MM.1S (cell line): Measurements from ENCODE around the gene MRM3.

Source experiments
- EZH2 ChIP-seq: fragments of 300-600 bp; sonication (generic); optimal IDR thresholded peaks from 2 replicates; pipeline ENCODE3; 2017; ENCODE audit warnings: low read depth, mild to moderate bottlenecking, antibody characterized with exemption, low read length, mixed read lengths
- EZH2phosphoT487 ChIP-seq: fragments of 300-600 bp; sonication (generic); IDR thresholded peaks from 2 replicates; pipeline ENCODE4 v1.6.1; 2018; ENCODE audit warnings: antibody characterized with exemption, low read length
- TF ChIP-seq, protein P1 (sequence below): fragments of 300-600 bp; sonication (generic); IDR thresholded peaks from 2 replicates; pipeline ENCODE4 v1.5.1; 2016; ENCODE audit warnings: antibody characterized with exemption, low read length, mixed read lengths

DNA sequence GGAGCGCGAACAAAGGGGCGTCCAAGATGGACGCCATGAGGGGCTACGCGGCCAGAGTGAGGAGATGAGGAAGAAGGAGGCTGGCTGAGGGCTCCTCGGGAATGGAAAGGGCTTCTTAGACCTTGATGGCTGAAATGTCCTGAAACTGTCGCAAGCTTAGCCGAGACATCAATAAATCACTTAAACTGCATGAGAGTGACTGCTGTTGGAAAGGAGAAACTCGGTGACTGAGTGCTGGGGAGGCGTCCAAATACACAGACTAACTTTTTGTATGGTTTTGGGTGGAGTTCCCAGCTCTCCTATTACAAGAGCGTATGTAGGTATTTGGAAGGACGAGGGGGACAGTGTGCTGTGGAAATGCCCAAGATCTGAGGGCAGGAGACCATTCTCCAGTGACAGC lies 28.7 kb upstream of the MRM3 start:
- TF ChIP-seq EZH2: no peak
- TF ChIP-seq, protein P1, sequence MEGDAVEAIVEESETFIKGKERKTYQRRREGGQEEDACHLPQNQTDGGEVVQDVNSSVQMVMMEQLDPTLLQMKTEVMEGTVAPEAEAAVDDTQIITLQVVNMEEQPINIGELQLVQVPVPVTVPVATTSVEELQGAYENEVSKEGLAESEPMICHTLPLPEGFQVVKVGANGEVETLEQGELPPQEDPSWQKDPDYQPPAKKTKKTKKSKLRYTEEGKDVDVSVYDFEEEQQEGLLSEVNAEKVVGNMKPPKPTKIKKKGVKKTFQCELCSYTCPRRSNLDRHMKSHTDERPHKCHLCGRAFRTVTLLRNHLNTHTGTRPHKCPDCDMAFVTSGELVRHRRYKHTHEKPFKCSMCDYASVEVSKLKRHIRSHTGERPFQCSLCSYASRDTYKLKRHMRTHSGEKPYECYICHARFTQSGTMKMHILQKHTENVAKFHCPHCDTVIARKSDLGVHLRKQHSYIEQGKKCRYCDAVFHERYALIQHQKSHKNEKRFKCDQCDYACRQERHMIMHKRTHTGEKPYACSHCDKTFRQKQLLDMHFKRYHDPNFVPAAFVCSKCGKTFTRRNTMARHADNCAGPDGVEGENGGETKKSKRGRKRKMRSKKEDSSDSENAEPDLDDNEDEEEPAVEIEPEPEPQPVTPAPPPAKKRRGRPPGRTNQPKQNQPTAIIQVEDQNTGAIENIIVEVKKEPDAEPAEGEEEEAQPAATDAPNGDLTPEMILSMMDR: no peak
- no peak for TF ChIP-seq EZH2phosphoT487
